ENCODE data around the gene GPRC6A. TPM values are rescaled to one million over a fixed set of nuclear protein-coding genes. Genes with fewer than 3 reads are reported as not detected.

The GPRC6A gene
- total RNA-seq, 1 experiment from 2014 or later: not detected

- H3K18ac ChIP-seq (ENCODE audit: insufficient read length, low read depth, low read length): no peak overlapping the region
- no peak overlapping the region for H3K27ac ChIP-seq (ENCODE audit: insufficient read length, low read depth, low read length)
- no peak overlapping the region for H3K14ac ChIP-seq (ENCODE audit: insufficient read depth, low read length)
- no peaks in the 10 kb centered on the region for H4K20me1 ChIP-seq (ENCODE audit: control insufficient read depth, insufficient read depth, insufficient read length)
- H3K79me1 ChIP-seq (ENCODE audit: insufficient read depth, low read depth, low read length, poor library complexity, severe bottlenecking): no peaks in the 10 kb centered on the region
- H2BK5ac ChIP-seq (ENCODE audit: insufficient read length, low read length): no peak overlapping the region
- no peak for TF ChIP-seq CTCF (conservative IDR thresholded peaks at IDR 0.05)
- no peak overlapping the region for H2BK20ac ChIP-seq (ENCODE audit: low read depth, low read length, poor library complexity, severe bottlenecking)
- no peak overlapping the region for H4K8ac ChIP-seq (replicated peaks; ENCODE audit: insufficient read length, low read depth, low read length)
- no peaks in the 10 kb centered on the region for H3K27me3 Mint-ChIP-seq (ENCODE audit: low read depth)
- no peak overlapping the region for H2AFZ ChIP-seq (ENCODE audit: low read length)
- H3K4me1 Mint-ChIP-seq: no peaks in the 10 kb centered on the region
- WGBS (ENCODE audit: extremely low coverage, insufficient read length, low lambda C conversion rate): no CpG with 5 or more reads among the region's 1 CpG
- no peaks in the 10 kb centered on the region for H3K23me2 ChIP-seq (ENCODE audit: insufficient read length, low read depth, low read length, poor library complexity, severe bottlenecking)
- H3K79me2 ChIP-seq (ENCODE audit: insufficient read depth, low read length): no peaks in the 10 kb centered on the region
- DNase-seq: no peak
- no peak overlapping the region for H3K4me3 Mint-ChIP-seq
- H3K27ac Mint-ChIP-seq: no peak overlapping the region
- no peaks in the 10 kb centered on the region for H3K4me1 ChIP-seq (ENCODE audit: insufficient read depth, low read length)
- no peak overlapping the region for H4K5ac ChIP-seq (ENCODE audit: insufficient read length, low read depth, low read length)
- H3K56ac ChIP-seq (ENCODE audit: insufficient read length, low read depth, low read length): no peak overlapping the region
- no peak overlapping the region for H3K23ac ChIP-seq (ENCODE audit: insufficient read length, low read depth, low read length)
- no peak overlapping the region for H2BK120ac ChIP-seq (ENCODE audit: low read depth, low read length, poor library complexity, severe bottlenecking)
- H3K36me3 Mint-ChIP-seq (ENCODE audit: insufficient read depth in 1 of 3, low read depth in 3 of 3): no peaks in the 10 kb centered on the region
- H3K4ac ChIP-seq (ENCODE audit: low read depth, low read length): no peak overlapping the region
- H3K9ac ChIP-seq (ENCODE audit: extremely low read depth, insufficient read length, low read length): no peak overlapping the region
- H3K9me3 ChIP-seq (ENCODE audit: control insufficient read depth, low read depth, low read length): no peaks in the 10 kb centered on the region
- H3T11ph ChIP-seq (ENCODE audit: low read length): no peak overlapping the region
- H4K91ac ChIP-seq (ENCODE audit: insufficient read length, low read depth, low read length): no peak overlapping the region
- no peaks in the 10 kb centered on the region for H3K9me3 Mint-ChIP-seq
- no peak overlapping the region for H2BK15ac ChIP-seq (ENCODE audit: low read depth, low read length)
- no peak overlapping the region for H2AK5ac ChIP-seq (ENCODE audit: insufficient read length, low read length)
- no peak overlapping the region for H2BK12ac ChIP-seq (ENCODE audit: insufficient read length, low read depth, low read length)
- no peak overlapping the region for H3K4me2 ChIP-seq (ENCODE audit: insufficient read depth, insufficient read length, low read length)
- no peaks in the 10 kb centered on the region for H3K27me3 ChIP-seq (ENCODE audit: insufficient read depth, low read length)
These were observed 13.6 kb upstream of the GPRC6A start for GRCh38 chr6:116842459-116842858.

Data from H9 (cell line).